ENCODE measurements around the gene ACSF2.
A peak's percentile ranks its signal among the peaks of the same experiment; 100 is the strongest.

Gene ACSF2

GRCh38 chr17:50478391-50479381, 52.7 kb downstream of the ACSF2 start, which contains the start of gene RSAD1:
Gene RSAD1 (plus strand): TSS chr17:50478860. CDS start chr17:50478885, 25 bp downstream.
- TF ChIP-seq, protein P1, sequence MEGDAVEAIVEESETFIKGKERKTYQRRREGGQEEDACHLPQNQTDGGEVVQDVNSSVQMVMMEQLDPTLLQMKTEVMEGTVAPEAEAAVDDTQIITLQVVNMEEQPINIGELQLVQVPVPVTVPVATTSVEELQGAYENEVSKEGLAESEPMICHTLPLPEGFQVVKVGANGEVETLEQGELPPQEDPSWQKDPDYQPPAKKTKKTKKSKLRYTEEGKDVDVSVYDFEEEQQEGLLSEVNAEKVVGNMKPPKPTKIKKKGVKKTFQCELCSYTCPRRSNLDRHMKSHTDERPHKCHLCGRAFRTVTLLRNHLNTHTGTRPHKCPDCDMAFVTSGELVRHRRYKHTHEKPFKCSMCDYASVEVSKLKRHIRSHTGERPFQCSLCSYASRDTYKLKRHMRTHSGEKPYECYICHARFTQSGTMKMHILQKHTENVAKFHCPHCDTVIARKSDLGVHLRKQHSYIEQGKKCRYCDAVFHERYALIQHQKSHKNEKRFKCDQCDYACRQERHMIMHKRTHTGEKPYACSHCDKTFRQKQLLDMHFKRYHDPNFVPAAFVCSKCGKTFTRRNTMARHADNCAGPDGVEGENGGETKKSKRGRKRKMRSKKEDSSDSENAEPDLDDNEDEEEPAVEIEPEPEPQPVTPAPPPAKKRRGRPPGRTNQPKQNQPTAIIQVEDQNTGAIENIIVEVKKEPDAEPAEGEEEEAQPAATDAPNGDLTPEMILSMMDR (IDR thresholded peaks at IDR 0.05; ENCODE audit: unreplicated experiment in 3 of 3) = peak; percentile 84 to 98 (median 97)
- H3K9me3 Mint-ChIP-seq = no peaks in the 10 kb centered on the region
- peaks cover 30% of the 10 kb centered on the region for H3K27me3 Mint-ChIP-seq (ENCODE audit: low read depth)
- H3K4me3 Mint-ChIP-seq = peak within 1 kb of the TSS; percentile 77 to 91 (median 90)
- H3K4me1 Mint-ChIP-seq = peaks cover 20% of the 10 kb centered on the region
- peak within 1 kb of the TSS; percentile 81 to 96 (median 95) for H3K27ac Mint-ChIP-seq
- peaks cover 17% of the 10 kb centered on the region for H3K36me3 Mint-ChIP-seq (ENCODE audit: low read depth)

- Mint-ChIP-seq H3K27me3 (ENCODE audit: low read depth) (peaks cover 27% of the 10 kb centered on the region), H3K36me3 (ENCODE audit: low read depth) (peaks cover 20% of the 10 kb centered on the region), H3K4me3 (peak overlapping the region; percentile 77 to 91 (median 90)), H3K9me3 (no peaks in the 10 kb centered on the region), H3K4me1 (peaks cover 19% of the 10 kb centered on the region), H3K27ac (peak overlapping the region; percentile 36 to 81 (median 71))
- TF ChIP-seq, protein P1 (IDR thresholded peaks at IDR 0.05; ENCODE audit: unreplicated experiment in 3 of 3) = peak; percentile 31 to 55 (median 50)
Measured at GRCh38 chr17:50479522-50480141, 53.6 kb downstream of the ACSF2 start.

DNA sequence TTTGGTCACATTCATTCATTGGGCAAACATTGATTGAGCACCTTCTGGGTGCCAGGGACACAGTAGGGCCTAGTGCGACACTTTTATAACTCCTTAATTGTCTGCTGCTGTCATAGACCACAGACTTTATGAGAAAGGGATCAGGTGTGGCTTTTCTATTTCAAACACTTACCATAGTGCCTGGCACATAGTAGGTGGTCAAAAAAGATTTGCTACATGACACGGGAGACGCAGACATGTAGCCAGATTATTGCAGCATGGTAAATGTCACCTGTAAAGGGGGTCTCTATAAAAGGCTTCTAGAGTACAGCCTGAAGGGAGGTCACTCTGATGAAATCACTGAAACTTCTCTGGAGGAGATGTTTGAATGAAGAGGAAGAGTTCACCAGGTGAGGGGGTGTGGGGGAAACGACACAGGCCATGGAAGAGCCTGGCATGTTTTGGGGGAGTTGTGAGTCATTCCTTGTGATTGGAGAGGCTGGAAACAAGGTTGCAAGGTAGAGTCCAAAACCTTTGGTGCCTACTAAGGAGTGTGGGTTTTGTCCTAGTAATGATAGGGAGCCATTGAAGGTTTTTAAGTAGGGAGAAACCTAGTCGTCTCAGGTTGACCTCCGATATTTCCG, 54.2 kb downstream of the ACSF2 start:
- peak overlapping the region; percentile 77 to 91 (median 90) for H3K4me3 Mint-ChIP-seq

DNA sequence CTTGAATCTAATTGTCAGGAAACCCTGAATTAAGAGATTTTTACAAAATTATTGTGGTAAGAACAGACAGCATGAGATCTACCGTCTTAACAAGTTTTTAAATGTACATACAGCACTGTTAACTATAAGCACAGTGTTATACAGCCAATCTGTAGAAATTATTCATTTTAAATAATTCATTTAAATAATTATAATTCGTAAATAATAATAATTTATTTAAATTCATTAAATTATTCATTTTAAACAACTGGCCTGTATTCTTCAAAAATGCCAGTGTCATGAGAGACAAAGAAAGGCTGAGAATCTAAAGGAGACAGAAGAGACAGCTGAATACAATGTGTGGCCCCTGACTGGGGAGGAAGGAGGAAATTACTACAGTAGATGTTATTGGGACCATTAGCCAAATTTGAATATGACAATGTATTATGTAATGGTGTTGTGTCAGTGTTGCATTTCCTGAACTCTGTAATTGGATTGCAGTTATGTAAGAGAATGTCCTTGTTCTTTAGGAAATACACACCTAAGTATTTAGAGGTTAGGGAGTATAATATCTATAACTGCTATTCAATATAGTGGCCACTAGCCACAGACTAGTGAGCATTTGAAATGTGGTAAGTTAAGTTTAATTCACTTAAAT, 55.0 kb downstream of the ACSF2 start:
- Mint-ChIP-seq H3K27ac (no peak overlapping the region), H3K9me3 (no peaks in the 10 kb centered on the region), H3K27me3 (ENCODE audit: low read depth) (peaks cover 17% of the 10 kb centered on the region), H3K36me3 (ENCODE audit: low read depth) (peaks cover 23% of the 10 kb centered on the region), H3K4me3 (peak overlapping the region; percentile 32 to 68 (median 46)), H3K4me1 (peaks cover 19% of the 10 kb centered on the region)
- TF ChIP-seq, protein P1 (IDR thresholded peaks at IDR 0.05; ENCODE audit: unreplicated experiment in 3 of 3) = no peak

More for the DNA sequence above, 54.2 kb downstream of the ACSF2 start:
- Mint-ChIP-seq H3K36me3 (ENCODE audit: low read depth) (peaks cover 21% of the 10 kb centered on the region), H3K27me3 (ENCODE audit: low read depth) (peaks cover 22% of the 10 kb centered on the region), H3K27ac (no peak overlapping the region), H3K9me3 (no peaks in the 10 kb centered on the region), H3K4me1 (peaks cover 19% of the 10 kb centered on the region)
- TF ChIP-seq, protein P1 (IDR thresholded peaks at IDR 0.05; ENCODE audit: unreplicated experiment in 3 of 3) = no peak

- Mint-ChIP-seq H3K4me1 (peaks cover 19% of the 10 kb centered on the region), H3K27me3 (ENCODE audit: low read depth) (peaks cover 11% of the 10 kb centered on the region), H3K9me3 (no peaks in the 10 kb centered on the region), H3K27ac (no peak overlapping the region), H3K36me3 (ENCODE audit: low read depth) (peaks cover 24% of the 10 kb centered on the region), H3K4me3 (no peak overlapping the region)
- TF ChIP-seq, protein P1 (IDR thresholded peaks at IDR 0.05; ENCODE audit: unreplicated experiment in 3 of 3) = no peak
Measured at GRCh38 chr17:50481648-50482047, 55.6 kb downstream of the ACSF2 start.
